ENCODE measurements around the gene ANAPC7. TPM values are rescaled to one million over a fixed set of nuclear protein-coding genes. Genes with fewer than 3 reads are reported as not detected.

ANAPC7 gene
- total and polyA plus RNA-seq, 4 donors, result 27.3 to 49.9 (median 41.9) TPM

GRCh38 chr12:110349514-110350151, 53.9 kb downstream of the ANAPC7 start:
- H3K36me3 ChIP-seq (ENCODE audit: control insufficient read depth in 4 of 4, insufficient read depth in 4 of 4, low read length in 4 of 4), result peaks cover 32 to 39% (median 36%) of the 10 kb centered on the region in 4 donors

GRCh38 chr12:110349096-110349495, 54.4 kb downstream of the ANAPC7 start:
- 30 to 75% methylated on average over 4 of the region's 4 CpGs for WGBS, 2 donors
- Histone ChIP-seq H3K27me3 (ENCODE audit: control insufficient read depth in 3 of 3, insufficient read depth in 3 of 3, low read length in 2 of 3) (no peaks in the 10 kb centered on the region), H3K27ac (ENCODE audit: low read depth in 1 of 2, low read length in 1 of 2) (no peak overlapping the region), H3K9me3 (ENCODE audit: control insufficient read depth in 4 of 4, insufficient read depth in 3 of 4, low read length in 3 of 4) (peaks cover 0 to 2% (median 0%) of the 10 kb centered on the region in 4 donors), H3K9ac (ENCODE audit: insufficient read depth in 1 of 2, low read length in 2 of 2) (no peak overlapping the region), H3K36me3 (ENCODE audit: control insufficient read depth in 4 of 4, insufficient read depth in 4 of 4, low read length in 4 of 4) (peaks cover 37 to 44% (median 39%) of the 10 kb centered on the region in 4 donors), H3K4me1 (ENCODE audit: control insufficient read depth in 5 of 5, insufficient read depth in 5 of 5, low read length in 5 of 5) (no peaks in the 10 kb centered on the region), H3K4me3 (no peak overlapping the region)
- ATAC-seq (ENCODE audit: insufficient read depth, low FRiP score) (no peak), DNase-seq (no peak)
- no peak for TF ChIP-seq CTCF (IDR thresholded peaks at IDR 0.05; ENCODE audit: control extremely low read depth, extremely low read depth)

More at GRCh38 chr12:110349514-110350151, 53.9 kb downstream of the ANAPC7 start:
- TF ChIP-seq CTCF (IDR thresholded peaks at IDR 0.05; ENCODE audit: control extremely low read depth, extremely low read depth), result no peak
- no peak overlapping the region for H3K4me3 ChIP-seq
- H3K9me3 ChIP-seq (ENCODE audit: control insufficient read depth in 4 of 4, insufficient read depth in 3 of 4, low read length in 3 of 4), result peaks cover 0 to 2% (median 0%) of the 10 kb centered on the region in 4 donors
- no peaks in the 10 kb centered on the region for H3K4me1 ChIP-seq (ENCODE audit: control insufficient read depth in 5 of 5, insufficient read depth in 5 of 5, low read length in 5 of 5)
- ATAC-seq (ENCODE audit: insufficient read depth, low FRiP score), result no peak
- no peak overlapping the region for H3K27ac ChIP-seq (ENCODE audit: low read depth in 1 of 2, low read length in 1 of 2)
- no peak for DNase-seq
- no peak overlapping the region for H3K9ac ChIP-seq (ENCODE audit: insufficient read depth in 1 of 2, low read length in 2 of 2)
- 25 to 57% methylated on average over 12 of the region's 12 CpGs for WGBS, 2 donors
- no peaks in the 10 kb centered on the region for H3K27me3 ChIP-seq (ENCODE audit: control insufficient read depth in 3 of 3, insufficient read depth in 3 of 3, low read length in 2 of 3)

- ATAC-seq (ENCODE audit: insufficient read depth, low FRiP score), result no peak
- no peak for TF ChIP-seq CTCF (IDR thresholded peaks at IDR 0.05; ENCODE audit: control extremely low read depth, extremely low read depth)
- H3K4me1 ChIP-seq (ENCODE audit: control insufficient read depth in 5 of 5, insufficient read depth in 5 of 5, low read length in 5 of 5), result no peaks in the 10 kb centered on the region
- H3K27ac ChIP-seq (ENCODE audit: low read depth in 1 of 2, low read length in 1 of 2), result no peak overlapping the region
- H3K27me3 ChIP-seq (ENCODE audit: control insufficient read depth in 3 of 3, insufficient read depth in 3 of 3, low read length in 2 of 3), result no peaks in the 10 kb centered on the region
- peaks cover 0 to 2% (median 0%) of the 10 kb centered on the region in 4 donors for H3K9me3 ChIP-seq (ENCODE audit: control insufficient read depth in 4 of 4, insufficient read depth in 3 of 4, low read length in 3 of 4)
- no peak overlapping the region for H3K9ac ChIP-seq (ENCODE audit: insufficient read depth in 1 of 2, low read length in 2 of 2)
- no peak overlapping the region for H3K4me3 ChIP-seq
- peaks cover 43 to 50% (median 44%) of the 10 kb centered on the region in 4 donors for H3K36me3 ChIP-seq (ENCODE audit: control insufficient read depth in 4 of 4, insufficient read depth in 4 of 4, low read length in 4 of 4)
- no peak for DNase-seq
- WGBS, 2 donors, result 94% methylated on average over 7 of the region's 7 CpGs
These were observed 55.0 kb downstream of the ANAPC7 start for GRCh38 chr12:110348431-110349059.

Data from lung (tissue), 12 donors.